Activated T-cell treated with anti-CD3 and anti-CD28 coated beads, Interleukin-2, amount 50 U/mL, for 24 hours (primary cell): ENCODE data around the gene THSD4.

Experiments
- DNase-seq: peaks from one replicate; pipeline ENCODE4 v3.0.0-alpha.2; 2020
- H3K27ac Mint-ChIP-seq: 2 replicates; pipeline ENCODE4 v1.8.0; 2020; ENCODE audit warnings: mild to moderate bottlenecking, mixed read lengths
- H3K27me3 Mint-ChIP-seq: 2 replicates; pipeline ENCODE4 v1.8.0; 2020; ENCODE audit warnings: mixed read lengths
- H3K36me3 Mint-ChIP-seq: 2 replicates; pipeline ENCODE4 v1.8.0; 2020; ENCODE audit warnings: low read depth, mixed read lengths
- H3K4me1 Mint-ChIP-seq: 2 replicates; pipeline ENCODE4 v1.8.0; 2020; ENCODE audit warnings: low read depth, mixed read lengths
- H3K4me3 Mint-ChIP-seq: 2 replicates; pipeline ENCODE4 v1.8.0; 2020; ENCODE audit warnings: mild to moderate bottlenecking, moderate library complexity, mixed read lengths
- H3K9me3 Mint-ChIP-seq: 2 replicates; pipeline ENCODE4 v1.8.0; 2020; ENCODE audit warnings: mixed read lengths

The THSD4 gene

DNA sequence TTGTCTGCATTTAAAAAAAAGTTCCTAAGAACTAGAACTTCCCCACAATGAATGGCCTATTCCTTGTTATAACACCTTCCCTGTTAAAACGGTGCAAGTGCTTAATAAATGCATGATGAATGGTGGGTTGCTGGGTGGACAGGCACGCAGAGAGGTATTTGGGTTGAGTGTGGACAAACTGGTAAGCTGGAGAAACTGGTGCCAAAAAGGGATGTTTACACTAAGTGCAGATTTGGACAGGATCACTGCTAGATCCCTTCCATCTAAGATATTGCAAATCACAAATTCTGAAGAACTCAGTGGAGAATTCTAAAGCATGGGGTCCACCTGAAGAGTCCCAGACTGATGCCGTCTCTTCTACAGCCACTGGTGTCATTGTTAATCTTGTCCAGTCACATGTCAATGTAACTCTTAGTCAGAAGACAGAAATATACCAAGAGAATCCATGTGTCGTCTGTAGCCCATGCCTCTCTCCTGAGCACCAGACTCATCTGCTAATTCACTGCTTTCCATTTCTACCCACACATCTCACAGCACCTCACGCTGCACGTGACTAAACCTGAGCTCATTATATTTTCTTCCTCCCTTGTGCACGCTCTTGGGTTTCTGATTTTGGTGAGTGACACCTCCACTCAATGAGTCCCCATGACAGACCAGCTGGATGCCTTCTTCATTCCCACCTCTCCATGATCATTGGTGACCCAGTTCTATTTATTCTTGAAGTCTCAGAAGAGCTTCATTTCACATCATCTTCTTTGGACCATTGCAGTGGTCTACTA is 328.9 kb downstream of the THSD4 start:
- Mint-ChIP-seq H3K9me3 (no peaks in the 10 kb centered on the region), H3K27ac (no peak overlapping the region), H3K27me3 (peaks cover 20% of the 10 kb centered on the region), H3K4me3 (no peak overlapping the region), H3K36me3 (no peaks in the 10 kb centered on the region), H3K4me1 (no peaks in the 10 kb centered on the region)
- no peak for DNase-seq

DNA sequence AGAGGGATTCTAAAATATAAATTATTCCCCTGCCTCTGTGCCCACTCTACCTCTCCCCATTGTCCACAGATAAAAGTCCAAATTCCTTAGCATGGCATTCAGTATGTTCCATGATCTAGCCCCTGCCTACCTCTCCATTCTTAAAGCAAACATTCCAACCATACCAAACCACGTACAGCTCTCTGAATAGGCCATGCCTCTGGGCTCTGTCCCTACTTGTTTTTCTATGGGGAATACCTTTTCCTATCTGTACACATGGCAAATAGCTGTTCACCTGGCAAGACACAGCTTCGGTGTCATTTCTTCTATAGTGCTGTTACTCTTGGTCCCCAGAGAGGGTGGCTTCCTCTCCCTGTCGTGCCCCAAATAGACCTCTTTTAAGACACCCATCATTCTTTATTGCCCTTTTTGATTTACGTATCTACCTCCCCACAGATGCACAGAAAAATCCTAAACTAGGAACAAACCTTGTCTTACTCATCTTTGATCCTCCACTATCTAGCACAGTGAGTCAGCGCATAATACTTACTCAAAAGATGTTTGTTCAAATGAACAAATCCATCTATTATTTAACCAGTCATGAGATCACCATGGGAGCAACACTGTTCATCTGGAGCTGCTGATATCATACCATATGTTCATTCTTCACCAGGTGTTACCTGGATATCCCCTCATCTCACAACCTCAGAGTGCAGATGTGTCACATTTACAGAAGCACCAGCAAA is 329.8 kb downstream of the THSD4 start:
- no peak overlapping the region for H3K27ac Mint-ChIP-seq
- no peaks in the 10 kb centered on the region for H3K9me3 Mint-ChIP-seq
- DNase-seq, result no peak
- no peak overlapping the region for H3K4me3 Mint-ChIP-seq
- no peaks in the 10 kb centered on the region for H3K36me3 Mint-ChIP-seq
- H3K27me3 Mint-ChIP-seq, result peaks cover 17% of the 10 kb centered on the region
- H3K4me1 Mint-ChIP-seq, result no peaks in the 10 kb centered on the region

DNA sequence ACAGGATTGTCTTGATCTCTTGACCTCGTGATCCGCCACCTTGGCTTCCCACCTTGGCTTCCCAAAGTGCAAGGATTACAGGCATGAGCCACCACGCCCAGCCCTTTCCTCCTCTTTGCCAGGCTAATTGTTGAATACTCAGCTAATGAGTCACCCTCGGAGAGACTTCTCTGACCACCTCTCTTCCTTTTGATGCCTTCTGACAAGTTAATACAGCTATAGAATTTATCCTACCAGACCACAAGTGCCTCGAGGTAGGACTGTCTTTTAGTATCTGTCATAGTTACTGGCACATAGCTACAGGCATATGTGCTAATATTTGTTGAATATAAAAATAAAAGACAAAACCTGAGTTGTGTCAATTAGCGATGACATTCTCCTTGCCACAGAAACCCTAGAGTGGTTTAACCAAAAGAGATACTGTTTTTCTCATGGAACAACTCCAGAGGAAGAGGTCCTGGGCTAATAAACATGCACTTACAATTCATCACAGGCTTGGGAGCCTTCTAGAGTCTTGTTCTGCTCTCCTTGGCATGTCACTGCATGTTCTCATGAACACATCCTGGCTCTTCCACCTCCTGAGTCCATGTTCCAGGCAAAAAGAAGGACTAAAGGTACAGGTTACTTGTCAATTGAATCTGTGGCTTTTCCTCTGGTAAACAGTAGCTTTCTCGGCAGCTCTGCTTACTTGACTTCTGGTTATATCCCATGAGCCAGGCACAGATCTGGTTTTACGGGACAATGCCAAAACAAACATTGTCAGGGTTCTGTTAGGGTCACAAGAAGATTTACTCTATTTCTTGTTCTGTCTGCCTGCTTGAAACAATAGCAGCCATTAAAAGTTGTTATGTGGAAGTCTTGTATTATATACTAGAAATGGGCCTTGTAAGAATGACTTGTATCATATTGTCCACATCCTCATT is 332.3 kb downstream of the THSD4 start:
- peaks cover 16% of the 10 kb centered on the region for H3K27me3 Mint-ChIP-seq
- no peak overlapping the region for H3K4me3 Mint-ChIP-seq
- no peaks in the 10 kb centered on the region for H3K36me3 Mint-ChIP-seq
- no peak for DNase-seq
- H3K27ac Mint-ChIP-seq, result no peak overlapping the region
- no peaks in the 10 kb centered on the region for H3K9me3 Mint-ChIP-seq
- H3K4me1 Mint-ChIP-seq, result no peaks in the 10 kb centered on the region

DNA sequence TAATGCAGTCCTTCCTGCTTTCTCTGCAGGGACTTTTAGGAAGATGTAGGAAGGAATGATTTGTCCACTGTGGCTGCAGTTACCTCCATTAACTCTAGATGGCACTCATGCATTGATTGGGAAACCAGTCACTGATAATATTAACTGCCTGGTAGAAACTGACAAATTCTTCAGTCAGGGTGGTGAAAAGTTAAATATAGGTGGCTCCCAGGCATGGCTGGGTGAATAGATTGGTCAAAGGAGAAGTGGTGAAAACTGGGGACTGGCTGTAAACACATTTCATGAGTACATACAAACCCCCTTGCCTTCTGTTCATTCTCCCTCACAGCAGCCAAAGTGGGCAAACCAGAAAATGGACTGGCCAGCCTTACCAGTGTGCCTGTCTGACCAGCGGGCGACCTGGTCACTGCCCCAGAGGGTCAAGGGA is 333.4 kb downstream of the THSD4 start:
- DNase-seq, result no peak
- Mint-ChIP-seq H3K4me1 (no peaks in the 10 kb centered on the region), H3K36me3 (no peaks in the 10 kb centered on the region), H3K27ac (no peak overlapping the region), H3K9me3 (no peaks in the 10 kb centered on the region), H3K27me3 (peaks cover 14% of the 10 kb centered on the region), H3K4me3 (no peak overlapping the region)

DNA sequence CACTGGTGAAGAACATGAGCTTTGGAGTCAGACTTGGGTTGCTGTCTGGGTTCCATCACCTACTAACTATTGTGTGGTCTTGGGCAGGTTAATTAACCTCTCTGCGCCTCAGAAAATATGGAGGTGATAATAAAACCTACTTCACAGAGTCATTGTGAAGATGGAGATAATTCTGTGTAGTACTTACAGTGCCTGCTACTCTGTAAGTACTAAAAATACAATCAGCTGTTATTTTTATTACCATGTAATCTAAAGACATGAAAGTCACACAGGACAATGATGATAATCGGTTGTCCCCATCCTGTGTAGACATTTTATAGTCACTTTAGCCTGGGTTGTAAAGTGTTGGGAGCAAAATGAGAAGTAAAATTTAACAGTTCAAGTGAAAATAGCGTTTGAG is 334.1 kb downstream of the THSD4 start:
- DNase-seq, result no peak
- Mint-ChIP-seq H3K4me3 (no peak overlapping the region), H3K9me3 (no peaks in the 10 kb centered on the region), H3K27me3 (peaks cover 14% of the 10 kb centered on the region), H3K4me1 (no peaks in the 10 kb centered on the region), H3K36me3 (no peaks in the 10 kb centered on the region), H3K27ac (no peak overlapping the region)

DNA sequence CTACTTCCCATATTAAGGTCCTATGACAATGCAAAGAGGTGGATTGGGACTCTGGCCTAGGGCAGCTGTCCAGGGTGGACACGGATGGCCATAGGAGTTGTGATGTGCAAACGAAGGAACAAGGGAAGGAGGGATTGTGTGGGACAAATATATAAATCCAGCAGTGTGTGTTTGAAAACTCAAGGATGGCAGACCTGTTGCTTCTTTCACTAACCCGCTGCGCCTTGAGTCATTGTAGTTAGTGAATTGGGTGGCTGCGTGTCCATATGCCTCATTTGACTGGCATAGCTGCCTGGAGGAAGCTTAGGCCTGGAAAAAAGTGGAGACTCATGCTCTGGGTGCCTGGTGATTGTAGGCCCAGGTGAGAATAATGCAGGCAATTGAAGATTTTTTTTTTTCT is 334.7 kb downstream of the THSD4 start:
- H3K4me3 Mint-ChIP-seq, result no peak overlapping the region
- no peak overlapping the region for H3K27ac Mint-ChIP-seq
- H3K36me3 Mint-ChIP-seq, result no peaks in the 10 kb centered on the region
- no peaks in the 10 kb centered on the region for H3K9me3 Mint-ChIP-seq
- no peaks in the 10 kb centered on the region for H3K4me1 Mint-ChIP-seq
- no peak for DNase-seq
- peaks cover 14% of the 10 kb centered on the region for H3K27me3 Mint-ChIP-seq

DNA sequence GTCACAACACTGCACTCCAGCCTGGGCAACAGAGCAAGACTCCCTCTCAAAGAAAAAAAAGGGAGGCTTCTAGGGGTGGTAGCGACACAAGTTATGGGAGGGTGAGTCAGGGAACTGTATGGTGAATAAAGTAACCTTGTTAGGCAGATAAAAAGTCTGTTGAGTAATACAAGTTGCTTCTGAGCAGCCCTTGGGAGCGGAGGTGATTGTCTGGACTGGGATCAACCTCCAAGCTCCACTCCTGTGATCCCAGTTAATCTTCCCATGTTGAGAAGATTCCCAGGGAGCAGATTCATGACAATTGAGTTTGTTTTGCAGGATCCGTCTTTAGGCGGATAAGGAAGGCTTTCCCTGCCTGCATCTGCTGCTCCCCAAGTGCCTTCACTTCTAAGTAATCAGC is 335.9 kb downstream of the THSD4 start:
- Mint-ChIP-seq H3K9me3 (no peaks in the 10 kb centered on the region), H3K4me3 (no peak overlapping the region), H3K27me3 (peaks cover 17% of the 10 kb centered on the region), H3K4me1 (no peaks in the 10 kb centered on the region), H3K36me3 (no peaks in the 10 kb centered on the region), H3K27ac (no peak overlapping the region)
- no peak for DNase-seq

DNA sequence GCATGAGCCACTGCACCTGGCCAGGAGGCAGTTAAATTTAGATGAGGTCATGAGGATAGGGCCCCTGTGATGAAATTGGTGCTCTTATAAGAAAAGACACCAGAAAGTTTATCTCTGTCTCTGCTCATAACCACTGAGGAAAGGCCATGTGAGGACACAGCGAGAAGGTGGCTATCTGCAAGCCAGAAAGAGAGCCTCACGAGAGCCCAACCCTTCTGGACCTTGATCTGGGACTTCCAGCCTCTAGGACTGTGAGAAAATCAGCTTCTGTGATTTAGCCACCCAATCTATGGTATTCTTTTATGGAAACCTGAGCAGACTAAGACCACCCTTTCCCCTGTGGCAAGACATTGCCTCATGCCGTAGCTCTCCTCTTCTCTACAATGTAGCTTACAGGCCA is 337.6 kb downstream of the THSD4 start:
- Mint-ChIP-seq H3K4me3 (no peak overlapping the region), H3K4me1 (no peaks in the 10 kb centered on the region), H3K27me3 (peaks cover 18% of the 10 kb centered on the region), H3K9me3 (no peaks in the 10 kb centered on the region), H3K36me3 (no peaks in the 10 kb centered on the region), H3K27ac (no peak overlapping the region)
- DNase-seq, result no peak

DNA sequence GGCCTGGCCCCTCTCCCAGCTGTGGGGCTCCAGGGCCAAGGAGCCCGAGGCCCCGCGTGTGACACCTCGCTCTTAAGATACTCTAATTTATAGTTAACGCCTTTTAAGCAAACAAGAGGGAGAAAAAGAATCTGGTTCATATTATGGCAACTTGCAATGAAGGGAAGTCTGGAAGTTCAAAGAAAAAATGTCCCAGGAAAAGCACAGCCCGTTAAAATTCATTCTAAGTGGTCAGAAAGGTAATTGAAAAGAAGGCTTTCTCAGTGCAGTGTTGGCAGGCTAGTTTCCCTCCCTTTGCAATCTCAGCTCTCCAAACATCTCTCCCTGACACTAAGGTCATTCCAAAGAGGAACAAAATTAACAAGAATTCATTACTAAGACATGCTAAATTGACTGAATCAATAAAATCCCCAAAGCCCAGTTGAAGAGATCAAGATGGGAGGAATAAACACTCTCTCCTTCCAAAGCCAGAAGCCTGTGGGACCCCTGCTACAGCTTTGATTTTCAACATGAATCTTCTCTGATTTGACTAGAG is 339.3 kb downstream of the THSD4 start:
- Mint-ChIP-seq H3K4me1 (no peaks in the 10 kb centered on the region), H3K9me3 (no peaks in the 10 kb centered on the region), H3K27ac (no peak overlapping the region), H3K27me3 (peaks cover 15% of the 10 kb centered on the region), H3K36me3 (no peaks in the 10 kb centered on the region), H3K4me3 (no peak overlapping the region)
- DNase-seq, result no peak

DNA sequence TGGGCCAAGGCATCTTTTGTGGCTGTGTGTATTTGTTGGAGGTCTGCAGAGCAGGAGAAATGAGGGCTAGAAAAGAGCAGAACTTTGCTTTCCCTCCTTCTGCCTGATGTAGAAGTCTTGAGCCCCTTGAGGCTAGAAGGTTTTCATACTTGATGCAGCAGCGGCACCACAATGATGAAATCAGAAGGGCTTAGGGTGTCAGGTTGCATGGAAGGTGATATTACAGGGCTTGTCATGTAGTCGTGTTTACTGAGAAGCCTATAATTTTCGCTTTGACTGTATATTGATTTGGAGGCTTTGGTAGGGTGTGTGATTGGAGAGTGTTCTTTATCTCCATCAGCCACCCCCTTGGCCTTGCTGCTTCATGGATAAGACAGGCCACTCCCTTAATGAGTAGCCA is 339.8 kb downstream of the THSD4 start:
- H3K27ac Mint-ChIP-seq, result no peak overlapping the region
- no peak for DNase-seq
- no peaks in the 10 kb centered on the region for H3K4me1 Mint-ChIP-seq
- peaks cover 15% of the 10 kb centered on the region for H3K27me3 Mint-ChIP-seq
- H3K36me3 Mint-ChIP-seq, result no peaks in the 10 kb centered on the region
- H3K9me3 Mint-ChIP-seq, result no peaks in the 10 kb centered on the region
- H3K4me3 Mint-ChIP-seq, result no peak overlapping the region

DNA sequence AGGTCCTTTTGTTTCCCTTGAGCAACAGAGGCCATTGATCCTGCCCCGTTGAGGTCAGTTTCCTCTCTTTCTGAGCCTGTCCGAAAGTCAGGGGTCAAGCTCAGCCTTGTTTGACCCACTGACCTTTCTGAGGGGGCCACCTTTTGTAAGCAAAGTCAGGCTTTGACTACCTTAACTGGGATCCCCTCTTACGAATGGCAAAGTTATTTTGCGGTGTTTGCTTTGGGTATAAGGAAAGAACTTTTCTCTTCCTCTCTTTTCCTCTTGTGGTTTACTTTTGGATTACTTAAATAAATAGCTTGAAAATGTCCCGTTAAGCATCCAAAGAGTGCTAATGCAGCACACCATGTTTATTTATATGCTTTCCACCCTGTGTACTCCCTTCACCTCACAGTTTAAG is 340.6 kb downstream of the THSD4 start:
- H3K27me3 Mint-ChIP-seq, result peaks cover 15% of the 10 kb centered on the region
- no peak for DNase-seq
- H3K9me3 Mint-ChIP-seq, result no peaks in the 10 kb centered on the region
- no peak overlapping the region for H3K27ac Mint-ChIP-seq
- H3K4me3 Mint-ChIP-seq, result no peak overlapping the region
- H3K36me3 Mint-ChIP-seq, result no peaks in the 10 kb centered on the region
- H3K4me1 Mint-ChIP-seq, result no peaks in the 10 kb centered on the region

DNA sequence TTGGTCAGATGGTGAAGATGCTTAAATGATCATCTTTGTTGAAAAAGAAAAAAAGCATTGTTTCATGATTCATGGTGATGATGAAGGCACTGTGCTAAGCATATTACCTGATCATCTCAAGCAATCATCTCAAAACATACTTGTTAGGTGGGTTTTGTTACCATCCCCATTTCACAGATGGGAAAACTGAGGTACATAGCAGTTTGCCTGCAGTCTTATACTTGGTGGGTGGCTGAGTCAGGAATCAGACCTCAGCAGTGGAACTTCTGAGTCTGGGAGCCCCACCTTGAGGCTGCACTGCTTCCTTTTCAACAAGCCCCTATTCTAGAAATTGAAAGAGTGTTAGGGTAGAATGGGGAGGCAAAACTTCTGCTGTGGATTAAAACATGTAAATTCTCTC is 341.1 kb downstream of the THSD4 start:
- Mint-ChIP-seq H3K27ac (no peak overlapping the region), H3K4me1 (no peaks in the 10 kb centered on the region)
- no peak for DNase-seq

DNA sequence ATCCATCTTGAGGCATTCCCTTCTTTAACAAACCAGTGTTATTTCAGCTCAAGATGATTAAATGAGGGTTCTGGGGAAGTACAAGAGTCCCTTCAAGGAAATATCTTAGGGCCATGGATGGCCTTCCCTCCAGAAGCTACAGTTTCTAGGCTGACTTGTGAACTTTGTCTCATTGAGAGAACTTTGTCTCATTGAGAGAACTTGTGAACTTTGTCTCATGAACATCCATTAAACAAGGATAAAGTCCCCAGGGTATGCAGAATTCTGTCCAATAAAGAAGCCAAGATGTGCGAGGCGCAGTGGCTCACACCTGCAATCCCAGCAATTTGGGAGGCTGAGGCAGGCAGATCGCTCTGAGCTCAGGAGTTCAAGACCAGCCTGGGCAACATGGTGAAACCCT is 341.5 kb downstream of the THSD4 start:
- Mint-ChIP-seq H3K36me3 (no peaks in the 10 kb centered on the region), H3K9me3 (no peaks in the 10 kb centered on the region), H3K27me3 (peaks cover 13% of the 10 kb centered on the region), H3K4me1 (no peaks in the 10 kb centered on the region), H3K4me3 (no peak overlapping the region), H3K27ac (no peak overlapping the region)
- DNase-seq, result no peak

More for the DNA sequence above, 341.1 kb downstream of the THSD4 start:
- H3K36me3 Mint-ChIP-seq, result no peaks in the 10 kb centered on the region
- H3K9me3 Mint-ChIP-seq, result no peaks in the 10 kb centered on the region
- H3K4me3 Mint-ChIP-seq, result no peak overlapping the region
- H3K27me3 Mint-ChIP-seq, result peaks cover 15% of the 10 kb centered on the region

DNA sequence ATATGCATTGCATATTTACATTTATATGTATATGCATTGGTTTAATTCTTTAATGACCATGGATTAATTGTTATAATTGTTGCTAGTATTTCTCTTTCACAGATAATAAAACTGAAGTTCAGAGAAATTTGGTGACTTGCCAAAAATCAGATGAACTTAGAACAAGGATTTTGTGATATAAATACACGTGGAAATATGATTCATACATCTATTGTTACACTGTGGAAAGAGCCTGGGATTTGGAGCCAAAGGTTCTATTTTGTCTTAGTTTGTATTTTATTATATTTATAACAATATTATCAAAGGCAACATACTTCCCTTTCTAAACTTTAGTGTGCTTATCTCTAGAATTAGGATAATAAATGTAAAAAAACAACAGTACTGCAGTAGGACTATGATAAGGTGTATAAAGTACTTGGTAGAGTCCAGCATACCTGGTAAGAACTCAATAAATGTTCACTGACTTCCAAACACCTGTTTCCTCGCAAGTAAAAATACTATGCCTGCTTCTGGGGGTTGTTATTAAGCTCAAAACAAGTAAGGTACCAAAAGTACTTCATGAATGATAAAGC is 342.9 kb downstream of the THSD4 start:
- Mint-ChIP-seq H3K9me3 (no peaks in the 10 kb centered on the region), H3K4me1 (no peaks in the 10 kb centered on the region), H3K4me3 (no peak overlapping the region), H3K36me3 (no peaks in the 10 kb centered on the region), H3K27me3 (peaks cover 10% of the 10 kb centered on the region), H3K27ac (no peak overlapping the region)
- DNase-seq, result no peak
